H1 (cell line): Measurements from ENCODE around the gene DAG1. TPM values are rescaled to one million over a fixed set of nuclear protein-coding genes. Genes with fewer than 3 reads are reported as not detected.

Experiments used
- CTCF ChIA-PET: fragments of 300-600 bp; sonication (Branson Sonifier 250); formaldehyde crosslinking; loops from one replicate; lab custom pipeline; 2021; ENCODE audit not compliant: partially characterized antibody; lab: Charles Lee
- POLR2A ChIA-PET: fragments of 300-600 bp; sonication (Branson Sonifier 250); formaldehyde crosslinking; loops from one replicate; lab custom pipeline; 2021; ENCODE audit warnings: inconsistent platforms; ENCODE audit not compliant: partially characterized antibody; lab: Charles Lee
- DNase-seq, 2 experiments: peaks; one replicate each; pipeline versions ENCODE4 v3.0.0 to v3.0.0-alpha.2; 2010 to 2022; ENCODE audit warnings: low spot score in 2 of 2, low read depth in 1 of 2, mixed read lengths in 1 of 2
- FAIRE-seq: peaks from 2 replicates; lab custom pipeline; 2011; peaks lifted over from hg19 to GRCh38; lab: Jason Lieb, UNC
- H2AFZ ChIP-seq: 2 replicates; pipeline ENCODE4 v1.8.1; 2012; ENCODE audit warnings: low read length, inconsistent platforms
- H2AK5ac ChIP-seq: 2 replicates; pipeline ENCODE4 v1.6.1; 2013; ENCODE audit warnings: low read depth, low read length
- H2BK120ac ChIP-seq: replicated peaks from 2 replicates; pipeline ENCODE3; 2013; ENCODE audit warnings: low read depth, low read length, inconsistent platforms
- H2BK12ac ChIP-seq: 2 replicates; pipeline ENCODE4 v1.6.1; 2013; ENCODE audit warnings: low read depth, low read length
- H2BK15ac ChIP-seq: 2 replicates; pipeline ENCODE4 v1.6.1; 2013; ENCODE audit warnings: low read length
- H2BK20ac ChIP-seq: 2 replicates; pipeline ENCODE4 v1.6.1; 2013; ENCODE audit warnings: low read length
- H2BK5ac ChIP-seq: 2 replicates; pipeline ENCODE4 v1.6.1; 2013; ENCODE audit warnings: low read depth, low read length
- H3K14ac ChIP-seq: 2 replicates; pipeline ENCODE4 v1.6.1; 2013; ENCODE audit warnings: inconsistent platforms; ENCODE audit not compliant: insufficient read length
- H3K18ac ChIP-seq: 2 replicates; pipeline ENCODE4 v1.6.1; 2013; ENCODE audit warnings: low read length; ENCODE audit errors: extremely low read depth
- H3K23ac ChIP-seq: 2 replicates; pipeline ENCODE4 v1.6.1; 2013; ENCODE audit warnings: inconsistent platforms; ENCODE audit not compliant: insufficient read length
- H3K23me2 ChIP-seq: 2 replicates; pipeline ENCODE4 v1.6.1; 2013; ENCODE audit warnings: low read depth, low read length
- H3K27ac ChIP-seq: 2 replicates; pipeline ENCODE4 v1.6.1; 2011; ENCODE audit warnings: low read depth, low read length, inconsistent platforms
- H3K27me3 ChIP-seq, 4 experiments: replicated peaks in 1 of 4; 1 replicate in 1 of 4; 2 replicates in 3 of 4; pipeline versions ENCODE4 v1.6.1 to v1.8.1; 2011 to 2013; ENCODE audit warnings: low read length in 3 of 4, mild to moderate bottlenecking in 3 of 4, inconsistent platforms in 2 of 4, mixed read lengths in 2 of 4, moderate library complexity in 1 of 4; ENCODE audit not compliant: control insufficient read depth in 3 of 4, insufficient read depth in 3 of 4; ENCODE audit errors: extremely low read depth in 1 of 4
- H3K36me3 ChIP-seq, 4 experiments: 2 replicates each; pipeline versions ENCODE4 v1.6.1 to v1.8.1; 2011 to 2013; ENCODE audit warnings: mild to moderate bottlenecking in 4 of 4, low read length in 3 of 4, moderate library complexity in 2 of 4, control low read depth in 1 of 4, inconsistent platforms in 1 of 4; ENCODE audit not compliant: insufficient read depth in 4 of 4, control insufficient read depth in 2 of 4
- H3K4ac ChIP-seq: replicated peaks from 2 replicates; pipeline ENCODE3; 2013; ENCODE audit warnings: low read length, low read depth, mixed read lengths, inconsistent platforms; ENCODE audit not compliant: insufficient read length
- H3K4me1 ChIP-seq, 4 experiments: replicated peaks in 1 of 4; 1 replicate in 1 of 4; 2 replicates in 3 of 4; pipeline versions ENCODE4 v1.6.1 to v1.8.1; 2011 to 2013; ENCODE audit warnings: low read length in 3 of 4, inconsistent platforms in 2 of 4, mixed read lengths in 1 of 4; ENCODE audit not compliant: insufficient read depth in 4 of 4, control insufficient read depth in 3 of 4
- H3K4me2 ChIP-seq, 2 experiments: 2 replicates each; pipeline versions ENCODE4 v1.6.1 to v1.8.1; 2011 to 2013; ENCODE audit warnings: low read depth in 2 of 2, low read length in 2 of 2, control low read depth in 1 of 2, inconsistent platforms in 1 of 2, mild to moderate bottlenecking in 1 of 2; ENCODE audit not compliant: insufficient read depth in 1 of 2
- H3K4me3 ChIP-seq, 4 experiments: fragments of 200-600, 300-600 bp in 1 of 4; sonication (generic), shearing (Covaris generic), sonication (Bioruptor Twin) in 1 of 4; 2 replicates each; pipeline versions ENCODE4 v1.5.1 to v1.8.1; 2011 to 2016; ENCODE audit warnings: low read length in 4 of 4, low read depth in 3 of 4, control low read depth in 2 of 4, inconsistent platforms in 2 of 4, mild to moderate bottlenecking in 2 of 4, mixed read lengths in 1 of 4, moderate library complexity in 1 of 4; ENCODE audit not compliant: insufficient read depth in 2 of 4; ENCODE audit errors: extremely low read depth in 1 of 4
- H3K56ac ChIP-seq: replicated peaks from 2 replicates; pipeline ENCODE3; 2013; ENCODE audit warnings: low read depth, mild to moderate bottlenecking, mixed read lengths, low read length, inconsistent platforms; ENCODE audit not compliant: insufficient read length
- H3K79me1 ChIP-seq: 2 replicates; pipeline ENCODE4 v1.6.1; 2013; ENCODE audit warnings: low read depth, low read length, control low read depth
- H3K79me2 ChIP-seq, 2 experiments: 2 replicates each; pipeline versions ENCODE4 v1.6.1 to v1.8.1; 2012 to 2013; ENCODE audit warnings: low read length in 2 of 2, mild to moderate bottlenecking in 2 of 2, inconsistent platforms in 1 of 2; ENCODE audit not compliant: insufficient read depth in 2 of 2, control insufficient read depth in 1 of 2
- H3K9ac ChIP-seq, 4 experiments: replicated peaks in 1 of 4; 1 replicate in 1 of 4; 2 replicates in 3 of 4; pipeline versions ENCODE4 v1.6.1 to v1.8.1; 2011 to 2013; ENCODE audit warnings: low read depth in 3 of 4, low read length in 3 of 4, control low read depth in 2 of 4, mild to moderate bottlenecking in 2 of 4, moderate library complexity in 2 of 4, inconsistent platforms in 1 of 4; ENCODE audit errors: extremely low read depth in 1 of 4
- H3K9me3 ChIP-seq, 2 experiments: 2 replicates each; pipeline versions ENCODE4 v1.6.1 to v1.8.1; 2012 to 2013; ENCODE audit warnings: mild to moderate bottlenecking in 2 of 2, moderate library complexity in 2 of 2, control low read depth in 1 of 2, inconsistent platforms in 1 of 2, low read depth in 1 of 2, low read length in 1 of 2, mixed read lengths in 1 of 2; ENCODE audit not compliant: insufficient read depth in 2 of 2
- H4K20me1 ChIP-seq, 2 experiments: replicated peaks in 1 of 2; 2 replicates each; pipeline versions ENCODE3 to v1.8.1; 2011 to 2013; ENCODE audit warnings: inconsistent platforms in 2 of 2, low read length in 2 of 2, mild to moderate bottlenecking in 1 of 2; ENCODE audit not compliant: insufficient read depth in 2 of 2, control insufficient read depth in 1 of 2
- H4K5ac ChIP-seq: 2 replicates; pipeline ENCODE4 v1.6.1; 2013; ENCODE audit warnings: low read length, low read depth, mixed read lengths, inconsistent platforms; ENCODE audit not compliant: insufficient read length
- H4K8ac ChIP-seq: 2 replicates; pipeline ENCODE4 v1.8.0; 2013; ENCODE audit warnings: mild to moderate bottlenecking, moderate library complexity, low read length, inconsistent platforms; ENCODE audit not compliant: insufficient read depth; ENCODE audit errors: extremely low read depth
- H4K91ac ChIP-seq: replicated peaks from 2 replicates; pipeline ENCODE3; 2013; ENCODE audit warnings: low read length, mixed read lengths, inconsistent platforms; ENCODE audit not compliant: insufficient read length
- BCL11A ChIP-seq, 2 experiments: IDR thresholded peaks; one replicate each; pipeline ENCODE4 v1.6.1; 2011; ENCODE audit warnings: low read depth in 2 of 2, low read length in 2 of 2, mild to moderate bottlenecking in 2 of 2
- CTCF ChIP-seq, 3 experiments: IDR thresholded peaks; 1 replicate in 2 of 3; 2 replicates in 1 of 3; pipeline versions ENCODE4 v1.5.1 to v1.6.1; 2011; ENCODE audit warnings: low read length in 3 of 3, mild to moderate bottlenecking in 3 of 3, inconsistent platforms in 2 of 3, low read depth in 1 of 3, moderate library complexity in 1 of 3; ENCODE audit not compliant: insufficient read depth in 1 of 3; ENCODE audit errors: control extremely low read depth in 1 of 3
- HDAC2 ChIP-seq, 2 experiments: fragments of 300-600 bp in 1 of 2; sonication (generic) in 1 of 2; IDR thresholded peaks; 2 replicates each; pipeline ENCODE4 v1.6.1; 2011 to 2012; ENCODE audit warnings: low read depth in 2 of 2, low read length in 2 of 2, mild to moderate bottlenecking in 2 of 2, moderate library complexity in 2 of 2, borderline replicate concordance in 1 of 2, inconsistent platforms in 1 of 2
- JUN ChIP-seq: IDR thresholded peaks from 2 replicates; pipeline ENCODE4 v1.6.1; 2011; ENCODE audit warnings: low read depth, mild to moderate bottlenecking, improper control_type of control experiment, low read length
- NRF1 ChIP-seq: IDR thresholded peaks from 2 replicates; pipeline ENCODE4 v1.6.1; 2011; ENCODE audit warnings: mild to moderate bottlenecking, low read depth, low read length, improper control_type of control experiment
- RBBP5 ChIP-seq: IDR thresholded peaks from 2 replicates; pipeline ENCODE4 v1.7.1; 2012; ENCODE audit warnings: low read depth, mild to moderate bottlenecking, inconsistent platforms, low read length, moderate library complexity, borderline replicate concordance
- RNF2 ChIP-seq: fragments of 200-900, 300-1000 bp; sonication (generic); IDR thresholded peaks from 2 replicates; pipeline ENCODE4 v1.7.1; 2016; ENCODE audit warnings: borderline replicate concordance, low read depth, mild to moderate bottlenecking, antibody characterized with exemption, low read length; ENCODE audit not compliant: poor library complexity, severe bottlenecking; ENCODE audit errors: missing control alignments
- RXRA ChIP-seq: IDR thresholded peaks from 2 replicates; pipeline ENCODE4 v1.6.1; 2011; ENCODE audit warnings: low read depth, mild to moderate bottlenecking, low read length, moderate library complexity; ENCODE audit not compliant: insufficient read depth
- SP4 ChIP-seq: IDR thresholded peaks from 2 replicates; pipeline ENCODE4 v1.6.1; 2012; ENCODE audit warnings: low read length, inconsistent platforms
- SRF ChIP-seq: IDR thresholded peaks from 2 replicates; pipeline ENCODE4 v1.6.1; 2011; ENCODE audit warnings: mild to moderate bottlenecking, low read depth, low read length, moderate library complexity
- TCF12 ChIP-seq: IDR thresholded peaks from 2 replicates; pipeline ENCODE4 v1.6.1; 2011; ENCODE audit warnings: low read depth, mild to moderate bottlenecking, low read length
- WGBS, 2 experiments: shearing (Covaris generic) in 1 of 2; methylation state at CpG; one replicate each; pipeline versions ENCODE4 v1.1.6 to v1.1.7; 2013 to 2015; ENCODE audit warnings: low lambda C conversion rate in 2 of 2, mixed read lengths in 2 of 2, inconsistent platforms in 1 of 2, low coverage in 1 of 2, missing lambda C conversion rate in 1 of 2; ENCODE audit not compliant: insufficient replicate concordance in 2 of 2, insufficient coverage in 1 of 2, insufficient read length in 1 of 2; ENCODE audit errors: extremely low coverage in 1 of 2, missing lambda C conversion rate in 1 of 2; 5-methylcytosine and 5-hydroxymethylcytosine counted together
- polyA plus RNA-seq, 7 experiments: library from polyadenylated mRNA; depleted of rRNA in 3 of 7; stranded (reverse) in 5 of 7; unstranded in 2 of 7; fragments of >200 nt in 5 of 7; fragments of 200-250 nt in 2 of 7; gene quantifications; 1 replicate in 5 of 7; 2 replicates in 1 of 7; 4 replicates in 1 of 7; pipeline versions ENCODE4 v1.2.1 to v1.2.3, GENCODE V29; 2011 to 2013; ENCODE audit warnings: missing spikeins in 2 of 7, mixed read lengths in 2 of 7
- total RNA-seq: library from RNA; stranded (reverse); fragmentation: NEBNext Ultra II Directional; extraction: Animal tissue kit (Norgen Biotek cat#: 25700); gene quantifications from 2 replicates; pipeline ENCODE4 v1.2.1, GENCODE V29; 2021

Gene DAG1
- total and polyA plus RNA-seq, 2 of the 8 experiments (the other 6 are each of a cell fraction or from before 2014, with no cell fraction given), result 97.5 to 138 TPM

GRCh38 chr3:49530231-49530630, 60.2 kb downstream of the DAG1 start:
- ChIA-PET POLR2A (no interaction called here), CTCF (interaction anchor here (1.0 to 2.5 kb wide), 5 partner anchors 10 to 171 kb away, joined by 3 to 8 read pairs (median 5); no protein-coding TSS in a partner anchor)
- Histone ChIP-seq H2BK20ac (no peak overlapping the region), H3K4ac (no peak overlapping the region), H4K20me1 (peaks cover 2 to 11% of the 10 kb centered on the region in 2 experiments), H2BK120ac (no peak overlapping the region), H4K5ac (no peak overlapping the region), H3K14ac (no peak overlapping the region), H2BK15ac (no peak overlapping the region), H3K23me2 (no peaks in the 10 kb centered on the region), H2BK12ac (no peak overlapping the region), H3K9me3 (no peaks in the 10 kb centered on the region), H3K4me3 (no peak overlapping the region), H4K8ac (no peak overlapping the region), H3K9ac (no peak overlapping the region), H3K36me3 (peaks cover 14 to 29% (median 22%) of the 10 kb centered on the region in 4 experiments), H2BK5ac (no peak overlapping the region), H2AK5ac (no peak overlapping the region), H3K27ac (no peak overlapping the region), H3K4me1 (peaks cover 0 to 8% (median 4%) of the 10 kb centered on the region in 4 experiments; a peak in 6 of 7 replicates), H3K23ac (no peak overlapping the region), H3K79me1 (peaks cover 4% of the 10 kb centered on the region; the same call in 1 of the 2 replicates), H4K91ac (no peak overlapping the region), H3K56ac (no peak overlapping the region), H3K4me2 (no peak overlapping the region), H2AFZ (no peak overlapping the region), H3K79me2 (peaks cover 0 to 7% of the 10 kb centered on the region in 2 experiments; a peak in 1 of 4 replicates), H3K27me3 (no peaks in the 10 kb centered on the region), H3K18ac (no peak overlapping the region)
- 90% methylated on average over 5 of the region's 5 CpGs; no CpG with 5 or more reads in 1 of the 2 experiments for WGBS, 2 experiments
- DNase-seq (no peak), FAIRE-seq (no peak)
- TF ChIP-seq SRF (no peak), RBBP5 (no peak), JUN (no peak), TCF12 (no peak), SP4 (no peak), CTCF (IDR thresholded peaks at IDR 0.05; ENCODE audit: control extremely low read depth in 1 of 3, insufficient read depth in 1 of 3, low read depth in 1 of 3, low read length in 3 of 3) (no peak), RNF2 (no peak), NRF1 (no peak), BCL11A (IDR thresholded peaks at IDR 0.05; ENCODE audit: low read depth in 2 of 2, low read length in 2 of 2) (no peak), RXRA (no peak), HDAC2 (IDR thresholded peaks at IDR 0.05; ENCODE audit: borderline replicate concordance in 1 of 2, low read depth in 2 of 2, low read length in 2 of 2) (no peak)
